HCT116 (cell line): Measurements from ENCODE around the gene POP4.

Experiments
- CEBPB ChIP-seq: IDR thresholded peaks from 2 replicates; pipeline ENCODE4 v1.6.1; 2012; ENCODE audit warnings: low read depth
- EZH2phosphoT487 ChIP-seq: fragments of 200-600 bp; IDR thresholded peaks from 2 replicates; pipeline ENCODE4 v1.6.1; 2018; ENCODE audit warnings: antibody characterized with exemption, borderline replicate concordance
- POLR2A ChIP-seq: IDR thresholded peaks from 2 replicates; pipeline ENCODE4 v1.7.0; 2011; ENCODE audit warnings: borderline replicate concordance; ENCODE audit not compliant: insufficient read depth, insufficient read length; ENCODE audit errors: extremely low read depth
- SP1 ChIP-seq: IDR thresholded peaks from 2 replicates; pipeline ENCODE4 v1.6.1; 2012; ENCODE audit warnings: low read depth
- TF ChIP-seq, protein P1 (sequence below), 3 experiments: fragments of 200-600 bp in 1 of 3; sonication (generic) in 1 of 3; IDR thresholded peaks in 2 of 3; conservative IDR thresholded peaks in 1 of 3; 2 replicates each; pipeline ENCODE4 v1.5.1; 2012 to 2017; ENCODE audit warnings: low read depth in 2 of 3, low read length in 2 of 3, antibody characterized with exemption in 1 of 3, borderline replicate concordance in 1 of 3, control low read depth in 1 of 3, mild to moderate bottlenecking in 1 of 3, mixed read lengths in 1 of 3, mixed run types in 1 of 3, moderate library complexity in 1 of 3; ENCODE audit not compliant: insufficient read depth in 1 of 3

DNA sequence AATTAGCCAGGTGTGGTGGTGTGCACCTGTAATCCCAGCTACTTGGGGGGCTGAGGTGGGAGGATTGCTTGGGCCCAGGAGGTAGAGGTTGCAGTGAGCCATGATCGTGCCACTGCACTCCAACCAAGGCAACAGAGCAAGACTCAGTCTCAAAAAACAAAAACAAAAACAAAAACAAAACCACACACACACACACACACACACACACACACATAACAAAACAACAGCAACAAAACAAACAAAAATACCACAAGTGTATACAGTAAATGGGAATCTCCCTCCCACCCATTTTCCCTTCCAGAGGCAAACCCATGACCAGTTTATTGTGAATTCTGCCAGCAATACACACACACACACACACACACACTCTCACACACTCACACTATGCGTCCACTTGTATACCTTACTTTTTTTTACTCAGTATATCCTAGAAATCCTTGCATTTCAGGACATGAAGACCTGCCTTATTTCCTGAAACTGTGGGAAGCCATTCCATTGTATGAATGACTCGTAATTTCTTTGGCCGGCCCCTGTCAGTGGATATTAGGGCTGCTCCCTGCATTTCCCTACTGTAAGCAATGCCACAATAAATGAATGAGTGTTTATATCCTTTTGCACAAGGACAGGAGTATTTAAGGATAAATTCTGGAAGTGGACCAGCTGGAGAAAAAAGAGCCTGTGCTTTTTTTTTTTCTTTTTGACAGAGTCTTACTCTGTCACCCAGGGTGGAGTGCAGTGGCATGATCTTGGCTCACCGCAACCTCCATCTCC, 52.3 kb downstream of the POP4 start:
- TF ChIP-seq, protein P1, sequence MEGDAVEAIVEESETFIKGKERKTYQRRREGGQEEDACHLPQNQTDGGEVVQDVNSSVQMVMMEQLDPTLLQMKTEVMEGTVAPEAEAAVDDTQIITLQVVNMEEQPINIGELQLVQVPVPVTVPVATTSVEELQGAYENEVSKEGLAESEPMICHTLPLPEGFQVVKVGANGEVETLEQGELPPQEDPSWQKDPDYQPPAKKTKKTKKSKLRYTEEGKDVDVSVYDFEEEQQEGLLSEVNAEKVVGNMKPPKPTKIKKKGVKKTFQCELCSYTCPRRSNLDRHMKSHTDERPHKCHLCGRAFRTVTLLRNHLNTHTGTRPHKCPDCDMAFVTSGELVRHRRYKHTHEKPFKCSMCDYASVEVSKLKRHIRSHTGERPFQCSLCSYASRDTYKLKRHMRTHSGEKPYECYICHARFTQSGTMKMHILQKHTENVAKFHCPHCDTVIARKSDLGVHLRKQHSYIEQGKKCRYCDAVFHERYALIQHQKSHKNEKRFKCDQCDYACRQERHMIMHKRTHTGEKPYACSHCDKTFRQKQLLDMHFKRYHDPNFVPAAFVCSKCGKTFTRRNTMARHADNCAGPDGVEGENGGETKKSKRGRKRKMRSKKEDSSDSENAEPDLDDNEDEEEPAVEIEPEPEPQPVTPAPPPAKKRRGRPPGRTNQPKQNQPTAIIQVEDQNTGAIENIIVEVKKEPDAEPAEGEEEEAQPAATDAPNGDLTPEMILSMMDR (IDR thresholded peaks at IDR 0.05 in 2 of 3, conservative IDR thresholded peaks at IDR 0.05 in 1 of 3; ENCODE audit: borderline replicate concordance in 1 of 3, insufficient read depth in 1 of 3, low read depth in 2 of 3, low read length in 2 of 3): no peak
- no peak for TF ChIP-seq EZH2phosphoT487
- TF ChIP-seq POLR2A: no peak
- TF ChIP-seq CEBPB: no peak
- TF ChIP-seq SP1: no peak
